ENCODE results near the gene OLFM3. TPM values are rescaled to one million over a fixed set of nuclear protein-coding genes. Genes with fewer than 3 reads are reported as not detected.

OLFM3 gene
- polyA plus RNA-seq, 1 of the 3 experiments (the other 2 are of a cell fraction) = not detected

- ChIA-PET CTCF (no interaction called here), POLR2A (no interaction called here)
- Histone ChIP-seq H3K9ac (no peak overlapping the region), H3K9me3 (no peaks in the 10 kb centered on the region), H3K9me2 (no peaks in the 10 kb centered on the region), H2AFZ (ENCODE audit: low read depth) (no peak overlapping the region), H3K4me1 (ENCODE audit: control insufficient read depth in 1 of 2, insufficient read depth in 2 of 2, low read depth in 1 of 2, low read length in 1 of 2) (no peaks in the 10 kb centered on the region), H3K4me3 (ENCODE audit: low read depth in 2 of 2, low read length in 1 of 2) (no peak overlapping the region), H4K20me1 (ENCODE audit: insufficient read depth) (no peaks in the 10 kb centered on the region), H3K27ac (ENCODE audit: low read depth in 2 of 2, low read length in 1 of 2) (no peak overlapping the region), H3F3A (replicated peaks; ENCODE audit: insufficient read depth) (no peaks in the 10 kb centered on the region), H3K4me2 (peak overlapping the region; percentile 12; the same call in 1 of the 2 replicates), H3K27me3 (ENCODE audit: insufficient read depth) (no peaks in the 10 kb centered on the region), H3K79me2 (ENCODE audit: insufficient read depth) (no peaks in the 10 kb centered on the region), H3K36me3 (replicated peaks in 1 of 2; ENCODE audit: control insufficient read depth in 1 of 2, insufficient read depth in 2 of 2, low read length in 1 of 2) (no peaks in the 10 kb centered on the region)
- WGBS (ENCODE audit: low lambda C conversion rate) = 13% methylated on average over 7 of the region's 7 CpGs
- DNase-seq = no peak
- TF ChIP-seq JUND (IDR thresholded peaks at IDR 0.05) (no peak), FOSL2 (IDR thresholded peaks at IDR 0.05; ENCODE audit: borderline replicate concordance, low read depth) (no peak), FOXJ3 (CRISPR knock-in tag; IDR thresholded peaks at IDR 0.05) (no peak), YY1 (IDR thresholded peaks at IDR 0.05; ENCODE audit: low read depth) (no peak), TAF1 (IDR thresholded peaks at IDR 0.05; ENCODE audit: borderline replicate concordance, low read depth, low read length) (no peak), SMC3 (IDR thresholded peaks at IDR 0.05; ENCODE audit: low read depth, low read length) (no peak)
These were observed 35.8 kb upstream of the OLFM3 start for GRCh38 chr1:102032534-102032933.

GRCh38 chr1:102019530-102019929, 22.8 kb upstream of the OLFM3 start:
- Histone ChIP-seq H3K4me2 (no peak overlapping the region), H3K9me3 (peaks cover 6% of the 10 kb centered on the region; the same call in 1 of the 2 replicates), H3K27ac (ENCODE audit: low read depth in 2 of 2, low read length in 1 of 2) (no peak overlapping the region), H3F3A (replicated peaks; ENCODE audit: insufficient read depth) (no peaks in the 10 kb centered on the region), H3K9me2 (no peaks in the 10 kb centered on the region), H3K27me3 (ENCODE audit: insufficient read depth) (no peaks in the 10 kb centered on the region), H3K4me1 (ENCODE audit: control insufficient read depth in 1 of 2, insufficient read depth in 2 of 2, low read depth in 1 of 2, low read length in 1 of 2) (no peaks in the 10 kb centered on the region), H3K4me3 (ENCODE audit: low read depth in 2 of 2, low read length in 1 of 2) (no peak overlapping the region), H2AFZ (ENCODE audit: low read depth) (no peak overlapping the region), H4K20me1 (ENCODE audit: insufficient read depth) (no peaks in the 10 kb centered on the region), H3K79me2 (ENCODE audit: insufficient read depth) (no peaks in the 10 kb centered on the region), H3K9ac (no peak overlapping the region), H3K36me3 (replicated peaks in 1 of 2; ENCODE audit: control insufficient read depth in 1 of 2, insufficient read depth in 2 of 2, low read length in 1 of 2) (no peaks in the 10 kb centered on the region)
- DNase-seq = no peak
- ChIA-PET POLR2A (no interaction called here), CTCF (no interaction called here)
- TF ChIP-seq PBX3 (IDR thresholded peaks at IDR 0.05) = no peak
- TF ChIP-seq RFX5 (IDR thresholded peaks at IDR 0.05; ENCODE audit: low read length) = no peak
- TF ChIP-seq TCF12 (IDR thresholded peaks at IDR 0.05) = no peak
- no peak for TF ChIP-seq GATA2 (CRISPR knock-in tag; IDR thresholded peaks at IDR 0.05)
- no peak for TF ChIP-seq SIN3A (IDR thresholded peaks at IDR 0.05; ENCODE audit: borderline replicate concordance, low read depth, low read length)
- no peak for TF ChIP-seq FOSL2 (IDR thresholded peaks at IDR 0.05; ENCODE audit: borderline replicate concordance, low read depth)
- TF ChIP-seq SMC3 (IDR thresholded peaks at IDR 0.05; ENCODE audit: low read depth, low read length) = no peak
- TF ChIP-seq CTCF (IDR thresholded peaks at IDR 0.05) = no peak
- no peak for TF ChIP-seq ZBTB33 (IDR thresholded peaks at IDR 0.05; ENCODE audit: borderline replicate concordance, low read depth)
- TF ChIP-seq TEAD4 (IDR thresholded peaks at IDR 0.05; ENCODE audit: borderline replicate concordance, insufficient read depth) = no peak
- TF ChIP-seq IRF3 (IDR thresholded peaks at IDR 0.05; ENCODE audit: low read depth, low read length) = no peak
- TF ChIP-seq RXRA (IDR thresholded peaks at IDR 0.05; ENCODE audit: borderline replicate concordance, low read depth) = no peak
- no peak for TF ChIP-seq USF2 (IDR thresholded peaks at IDR 0.05; ENCODE audit: borderline replicate concordance, low read depth, low read length)
- TF ChIP-seq CHD2 (IDR thresholded peaks at IDR 0.05; ENCODE audit: low read length, partially characterized antibody) = no peak
- TF ChIP-seq JUND (IDR thresholded peaks at IDR 0.05) = no peak
- no peak for TF ChIP-seq USF1 (IDR thresholded peaks at IDR 0.05; ENCODE audit: borderline replicate concordance, low read depth)
- no peak for TF ChIP-seq MXI1 (IDR thresholded peaks at IDR 0.05; ENCODE audit: low read depth, low read length)
